Transverse colon (tissue), 4 donors: Measurements from ENCODE around the gene CGREF1. TPM values are rescaled to one million over a fixed set of nuclear protein-coding genes. Genes with fewer than 3 reads are reported as not detected.

ENCODE experiments used
- DNase-seq: peaks from one replicate; pipeline ENCODE4 v3.0.0-alpha.2; 2019
- H3K27ac ChIP-seq, 4 donors: fragments of 200-600 bp; sonication (generic); 2 replicates each; pipeline ENCODE4 v1.5.1; 2016 to 2018; ENCODE audit warnings: inconsistent platforms in 4 of 4
- H3K27me3 ChIP-seq: fragments of 200-600 bp; sonication (generic); 2 replicates; pipeline ENCODE4 v1.5.1; 2017; ENCODE audit warnings: inconsistent platforms
- H3K36me3 ChIP-seq, 4 donors: fragments of 200-600 bp; sonication (generic); 2 replicates each; pipeline ENCODE4 v1.5.1; 2017 to 2019; ENCODE audit warnings: inconsistent platforms in 4 of 4
- H3K4me1 ChIP-seq, 4 donors: fragments of 200-600 bp; sonication (generic); 2 replicates each; pipeline ENCODE4 v1.5.1; 2017 to 2020; ENCODE audit warnings: inconsistent platforms in 4 of 4
- H3K4me3 ChIP-seq, 4 donors: fragments of 200-600 bp; sonication (generic); 1 replicate in 1 of 4; 2 replicates in 3 of 4; pipeline versions ENCODE4 v1.5.1 to v1.6.1; 2017 to 2019; ENCODE audit warnings: inconsistent platforms in 4 of 4
- H3K9me3 ChIP-seq, 2 donors: fragments of 200-600 bp; sonication (generic); 2 replicates each; pipeline ENCODE4 v1.5.1; 2017 to 2019; ENCODE audit warnings: inconsistent platforms in 2 of 2
- CTCF ChIP-seq, 5 experiments: fragments of 200-600 bp in 3 of 5; fragments of 450-650 bp in 2 of 5; sonication (generic) in 3 of 5; IDR thresholded peaks; 1 replicate in 2 of 5; 2 replicates in 3 of 5; pipeline ENCODE4 v1.5.1; 2016 to 2017; ENCODE audit warnings: antibody characterized with exemption in 5 of 5, inconsistent platforms in 3 of 5, mild to moderate bottlenecking in 2 of 5, moderate library complexity in 1 of 5
- EP300 ChIP-seq: sonication (generic); formaldehyde crosslinking; IDR thresholded peaks from one replicate; pipeline ENCODE4 v1.6.1; 2017; ENCODE audit warnings: antibody characterized with exemption, low read depth
- POLR2A ChIP-seq: fragments of 450-650 bp; IDR thresholded peaks from one replicate; pipeline ENCODE4 v1.6.1; 2016; ENCODE audit warnings: antibody characterized with exemption, mild to moderate bottlenecking, moderate library complexity
- POLR2AphosphoS5 ChIP-seq, 3 donors: sonication (generic); formaldehyde crosslinking; IDR thresholded peaks; one replicate each; pipeline ENCODE4 v1.6.1; 2016; ENCODE audit warnings: antibody characterized with exemption in 3 of 3
- WGBS, 2 donors: methylation state at CpG; one replicate each; pipeline ENCODE4 v1.1.5; 2018; ENCODE audit warnings: low coverage in 1 of 2; 5-methylcytosine and 5-hydroxymethylcytosine counted together
- in situ Hi-C, 4 donors: fragments of 200-750 bp; cut with MboI; loops; one replicate each; pipeline versions ENCODE4 v1.15.0 to v1.15.1; 2017; ENCODE audit warnings: low sequenced_read_pairs in 3 of 4, low pct_ligation_motif_present in 1 of 4, low pct_unique_long_range_greater_than_20kb in 1 of 4
- intact Hi-C: fragments of 100-400 bp; cut with DNase I; formaldehyde crosslinking; loops from one replicate; pipeline ENCODE4 v1.15.1; 2023; ENCODE audit warnings: low total_unique reads
- total RNA-seq, 4 donors: library from RNA; depleted of rRNA; stranded (reverse); fragments of >200 nt; gene quantifications; one replicate each; pipeline ENCODE4 v1.1.0, GENCODE V29; 2016

The CGREF1 gene
- total RNA-seq, 4 donors from 2014 or later, result 0.27 to 4.9 (median 1.1) TPM; not detected in 1

- 44 to 100% methylated on average over 1 to 14 of the region's 14 CpGs for WGBS, 2 donors
- TF ChIP-seq CTCF (IDR thresholded peaks at IDR 0.05) (no peak), EP300 (no peak)
- Histone ChIP-seq H3K4me1 (peaks cover 7 to 20% (median 15%) of the 10 kb centered on the region in 4 donors), H3K9me3 (no peaks in the 10 kb centered on the region), H3K27ac (peak overlapping the region; percentile 88 to 97 (median 96)), H3K27me3 (no peaks in the 10 kb centered on the region), H3K36me3 (peaks cover 0 to 19% (median 4%) of the 10 kb centered on the region in 4 donors), H3K4me3 (peak overlapping the region; percentile 76 to 99 (median 98))
- in situ Hi-C loops (no loop called here), intact Hi-C loops (loop anchor here (10.0 kb wide), 1 partner anchor 81 kb away; the partner anchor contains the start of genes ATRAID, CAD and SLC5A6)
- no peak for DNase-seq
Measured at GRCh38 chr2:27133195-27133875, 14.4 kb upstream of the CGREF1 start.

- in situ Hi-C loops, result no loop called here
Measured at GRCh38 chr2:27131429-27131828, 12.5 kb upstream of the CGREF1 start.

GRCh38 chr2:27130396-27130795, 11.5 kb upstream of the CGREF1 start:
- Histone ChIP-seq H3K4me1 (peaks cover 7 to 20% (median 15%) of the 10 kb centered on the region in 4 donors), H3K4me3 (no peak overlapping the region), H3K36me3 (peaks cover 0 to 19% (median 4%) of the 10 kb centered on the region in 4 donors), H3K9me3 (no peaks in the 10 kb centered on the region), H3K27me3 (no peaks in the 10 kb centered on the region), H3K27ac (no peak overlapping the region)
- WGBS, 2 donors, result 90 to 91% methylated on average over 2 to 10 of the region's 10 CpGs
- TF ChIP-seq POLR2AphosphoS5 (IDR thresholded peaks at IDR 0.05), result no peak
- TF ChIP-seq POLR2A, result no peak
- no peak for TF ChIP-seq EP300
- DNase-seq, result no peak
- intact Hi-C loops, result loop anchor here (10.0 kb wide), 1 partner anchor 84 kb away; the partner anchor contains the start of genes ATRAID, CAD and SLC5A6
- in situ Hi-C loops, result no loop called here

More at GRCh38 chr2:27131429-27131828, 12.5 kb upstream of the CGREF1 start:
- TF ChIP-seq EP300, result no peak
- TF ChIP-seq POLR2AphosphoS5 (IDR thresholded peaks at IDR 0.05), result no peak
- no peak for TF ChIP-seq CTCF (IDR thresholded peaks at IDR 0.05)
- TF ChIP-seq POLR2A, result no peak
- H3K27me3 ChIP-seq, result no peaks in the 10 kb centered on the region
- no peak for DNase-seq
- H3K36me3 ChIP-seq, result peaks cover 0 to 19% (median 4%) of the 10 kb centered on the region in 4 donors
- H3K27ac ChIP-seq, result no peak overlapping the region
- H3K4me1 ChIP-seq, result peaks cover 7 to 20% (median 15%) of the 10 kb centered on the region in 4 donors
- 84% methylated on average over 11 of the region's 11 CpGs; no CpG with 5 or more reads in 1 of the 2 donors for WGBS, 2 donors
- intact Hi-C loops, result loop anchor here (10.0 kb wide), 1 partner anchor 83 kb away; the partner anchor contains the start of genes ATRAID, CAD and SLC5A6
- no peak overlapping the region for H3K4me3 ChIP-seq
- no peaks in the 10 kb centered on the region for H3K9me3 ChIP-seq

- in situ Hi-C loops (no loop called here), intact Hi-C loops (no loop called here)
- WGBS, 2 donors, result 79 to 95% methylated on average over 4 to 11 of the region's 11 CpGs
- H3K36me3 ChIP-seq, result peaks cover 0 to 19% (median 4%) of the 10 kb centered on the region in 4 donors
- DNase-seq, result no peak
- TF ChIP-seq POLR2AphosphoS5 (IDR thresholded peaks at IDR 0.05) (no peak), CTCF (IDR thresholded peaks at IDR 0.05) (no peak), EP300 (no peak), POLR2A (no peak)
- H3K4me1 ChIP-seq, result peaks cover 7 to 18% (median 15%) of the 10 kb centered on the region in 4 donors
- H3K9me3 ChIP-seq, result no peaks in the 10 kb centered on the region
- no peak overlapping the region for H3K27ac ChIP-seq
- H3K4me3 ChIP-seq, result no peak overlapping the region
- no peaks in the 10 kb centered on the region for H3K27me3 ChIP-seq
Measured at GRCh38 chr2:27128668-27129571, 10.0 kb upstream of the CGREF1 start.
